GM10266 (cell line): Measurements from ENCODE around the gene PPEF1.

Source experiments
- DNase-seq: peaks from one replicate; pipeline ENCODE4 v3.0.0; 2012; ENCODE audit errors: extremely low spot score
- TF ChIP-seq, protein P1 (sequence below): IDR thresholded peaks from 2 replicates; pipeline ENCODE4 v1.5.1; 2012; ENCODE audit warnings: mild to moderate bottlenecking, low read depth; ENCODE audit not compliant: control insufficient read depth, insufficient read depth; ENCODE audit errors: missing control alignments

The PPEF1 gene

GRCh38 chrX:18682979-18683387 is 24.5 kb upstream of the PPEF1 start:
- TF ChIP-seq, protein P1, sequence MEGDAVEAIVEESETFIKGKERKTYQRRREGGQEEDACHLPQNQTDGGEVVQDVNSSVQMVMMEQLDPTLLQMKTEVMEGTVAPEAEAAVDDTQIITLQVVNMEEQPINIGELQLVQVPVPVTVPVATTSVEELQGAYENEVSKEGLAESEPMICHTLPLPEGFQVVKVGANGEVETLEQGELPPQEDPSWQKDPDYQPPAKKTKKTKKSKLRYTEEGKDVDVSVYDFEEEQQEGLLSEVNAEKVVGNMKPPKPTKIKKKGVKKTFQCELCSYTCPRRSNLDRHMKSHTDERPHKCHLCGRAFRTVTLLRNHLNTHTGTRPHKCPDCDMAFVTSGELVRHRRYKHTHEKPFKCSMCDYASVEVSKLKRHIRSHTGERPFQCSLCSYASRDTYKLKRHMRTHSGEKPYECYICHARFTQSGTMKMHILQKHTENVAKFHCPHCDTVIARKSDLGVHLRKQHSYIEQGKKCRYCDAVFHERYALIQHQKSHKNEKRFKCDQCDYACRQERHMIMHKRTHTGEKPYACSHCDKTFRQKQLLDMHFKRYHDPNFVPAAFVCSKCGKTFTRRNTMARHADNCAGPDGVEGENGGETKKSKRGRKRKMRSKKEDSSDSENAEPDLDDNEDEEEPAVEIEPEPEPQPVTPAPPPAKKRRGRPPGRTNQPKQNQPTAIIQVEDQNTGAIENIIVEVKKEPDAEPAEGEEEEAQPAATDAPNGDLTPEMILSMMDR = no peak
- DNase-seq = no peak

DNA sequence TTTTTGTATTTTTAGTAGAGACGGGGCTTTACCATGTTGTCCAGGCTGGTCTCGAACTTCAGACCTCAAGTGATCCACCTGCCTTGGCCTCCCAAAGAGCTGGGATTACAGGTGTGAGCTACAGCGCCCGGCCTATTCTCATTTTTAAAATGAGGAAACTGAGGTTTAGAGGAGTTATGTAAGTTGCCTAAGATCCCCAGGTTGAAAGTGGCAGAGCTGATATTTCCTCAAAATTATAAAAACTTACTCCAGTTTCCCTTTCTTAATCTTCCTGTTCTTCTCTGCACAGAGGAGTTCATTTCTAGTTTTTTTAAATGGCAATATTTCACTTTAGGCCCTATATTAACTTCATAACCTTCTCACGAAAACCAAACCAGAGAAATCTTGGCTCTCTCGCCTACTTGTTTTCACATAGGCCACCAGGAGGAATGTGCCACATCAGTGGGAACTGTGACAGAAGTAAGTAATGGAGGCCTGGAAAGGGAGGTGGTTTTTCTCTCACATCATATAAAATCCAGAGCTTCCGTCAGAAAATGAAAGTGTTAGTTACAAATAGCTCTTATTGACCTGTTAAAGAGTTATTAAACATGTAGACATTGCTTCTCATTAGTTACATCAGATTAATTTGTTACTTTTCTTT is 19.5 kb upstream of the PPEF1 start:
- no peak for DNase-seq
- TF ChIP-seq, protein P1 = no peak

DNA sequence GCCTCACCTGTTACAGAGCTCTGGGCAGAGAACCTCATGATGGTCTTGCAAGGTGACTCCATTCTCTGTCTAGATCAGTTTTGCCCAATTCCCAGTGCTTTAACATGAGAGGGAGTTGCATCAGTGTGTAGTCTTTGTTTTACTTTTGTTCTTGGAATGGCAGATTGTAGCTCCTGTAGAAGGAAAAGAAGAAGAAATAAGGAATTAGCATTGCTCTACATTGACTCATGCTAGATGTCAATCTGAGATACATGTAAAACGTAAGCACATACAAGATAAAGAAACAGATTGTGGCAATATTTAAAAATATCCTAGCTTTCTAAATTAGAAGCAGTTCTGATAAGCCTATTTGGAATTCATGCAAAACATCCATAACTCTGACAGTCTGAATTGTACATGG is 16.0 kb upstream of the PPEF1 start:
- TF ChIP-seq, protein P1 = no peak
- DNase-seq = no peak

- DNase-seq = no peak
- TF ChIP-seq, protein P1 = no peak
Observed at GRCh38 chrX:18692541-18692940, 14.9 kb upstream of the PPEF1 start.

- TF ChIP-seq, protein P1 = no peak
- no peak for DNase-seq
Observed at GRCh38 chrX:18696653-18697052, 10.8 kb upstream of the PPEF1 start.

DNA sequence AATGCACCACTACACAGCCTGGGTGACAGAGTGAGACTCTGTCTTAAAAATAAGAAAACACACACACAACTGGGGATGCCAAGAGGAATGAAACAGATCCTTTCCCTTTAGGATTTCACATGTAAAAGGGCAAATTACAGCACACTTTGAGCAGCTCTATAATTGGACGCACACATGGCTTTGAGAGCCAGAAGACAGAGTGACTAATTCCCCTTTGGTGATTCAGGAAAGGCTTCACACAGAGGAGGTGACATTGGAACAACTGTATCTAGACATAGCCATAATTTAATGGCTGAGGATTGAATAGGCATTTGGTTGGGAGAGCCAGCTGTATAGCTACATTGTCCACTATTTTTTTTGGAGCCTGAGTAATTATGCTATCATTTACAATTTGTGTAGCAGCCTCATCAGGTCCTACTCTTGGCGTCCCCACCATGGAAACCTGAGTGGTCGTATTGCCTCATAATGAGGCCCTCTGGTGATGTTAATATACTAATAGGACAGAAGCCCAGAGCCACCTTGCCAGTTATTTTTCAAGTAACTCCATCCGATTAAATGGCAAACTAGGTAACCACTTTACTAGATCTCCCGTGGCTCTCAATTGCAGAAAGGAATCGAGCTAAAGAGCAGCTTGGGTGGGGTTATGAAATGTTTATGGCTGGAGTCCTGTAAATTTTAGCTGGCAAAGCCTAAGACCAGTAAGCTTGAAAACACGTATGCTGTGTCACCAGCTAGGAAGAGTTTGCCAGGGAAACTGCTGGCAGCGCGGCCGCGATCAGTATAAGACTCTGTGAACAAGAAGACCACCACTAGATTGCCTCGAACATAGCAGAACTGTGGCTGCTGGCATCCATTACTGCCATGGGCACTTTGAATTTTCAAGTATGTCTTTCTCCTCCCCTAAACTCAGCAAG is 8.5 kb upstream of the PPEF1 start:
- TF ChIP-seq, protein P1 = no peak
- no peak for DNase-seq
